CD14-positive monocyte (primary cell): Measurements from ENCODE around the gene DCP1B. TPM values are rescaled to one million over a fixed set of nuclear protein-coding genes. Genes with fewer than 3 reads are reported as not detected.
"Not testable (repeated sequence)": the region's sequence is repeated elsewhere in the genome, so short reads cannot be mapped to it uniquely, and the experiment has no call there.

Source experiments
- DNase-seq, 3 donors: peaks; one replicate each; pipeline ENCODE4 v3.0.0-alpha.2; 2011 to 2022
- H2AFZ ChIP-seq: 2 replicates; pipeline ENCODE4 v1.6.0; 2012; ENCODE audit warnings: mild to moderate bottlenecking, low read depth, low read length, inconsistent platforms; ENCODE audit not compliant: insufficient read depth, poor library complexity, severe bottlenecking
- H3K27ac ChIP-seq, 2 donors: 1 replicate in 1 of 2; 2 replicates in 1 of 2; pipeline ENCODE4 v1.5.1; 2012 to 2013; ENCODE audit warnings: low read length in 2 of 2, control low read depth in 1 of 2, inconsistent platforms in 1 of 2, low read depth in 1 of 2, mild to moderate bottlenecking in 1 of 2
- H3K27me3 ChIP-seq, 2 donors: one replicate each; pipeline versions ENCODE4 v1.6.0 to v1.6.1; 2011 to 2013; ENCODE audit warnings: low read length in 2 of 2; ENCODE audit not compliant: control insufficient read depth in 2 of 2, insufficient read depth in 2 of 2
- H3K36me3 ChIP-seq, 2 donors: replicated peaks in 1 of 2; 1 replicate in 1 of 2; 2 replicates in 1 of 2; pipeline versions ENCODE4 v1.5.1 to v1.6.1; 2012 to 2013; ENCODE audit warnings: low read length in 2 of 2, control low read depth in 1 of 2, inconsistent platforms in 1 of 2, mild to moderate bottlenecking in 1 of 2; ENCODE audit not compliant: insufficient read depth in 2 of 2, control insufficient read depth in 1 of 2
- H3K4me1 ChIP-seq, 2 donors: 1 replicate in 1 of 2; 2 replicates in 1 of 2; pipeline versions ENCODE4 v1.5.1 to v1.6.1; 2012 to 2013; ENCODE audit warnings: low read length in 2 of 2, control low read depth in 1 of 2, inconsistent platforms in 1 of 2, mild to moderate bottlenecking in 1 of 2, moderate library complexity in 1 of 2; ENCODE audit not compliant: insufficient read depth in 2 of 2, control insufficient read depth in 1 of 2
- H3K4me2 ChIP-seq: replicated peaks from 2 replicates; pipeline ENCODE3; 2012; ENCODE audit warnings: low read length, moderate library complexity, mild to moderate bottlenecking; ENCODE audit not compliant: poor library complexity, severe bottlenecking; ENCODE audit errors: extremely low read depth
- H3K4me3 ChIP-seq, 3 experiments: fragments of 200-600 bp in 1 of 3; sonication (generic) in 1 of 3; replicated peaks in 1 of 3; 1 replicate in 2 of 3; 2 replicates in 1 of 3; pipeline ENCODE4 v1.5.1; 2011 to 2013; ENCODE audit warnings: low read length in 3 of 3, mild to moderate bottlenecking in 3 of 3, control low read depth in 2 of 3, low read depth in 2 of 3, inconsistent platforms in 1 of 3, moderate library complexity in 1 of 3
- H3K79me2 ChIP-seq: 2 replicates; pipeline ENCODE4 v1.6.0; 2012; ENCODE audit warnings: mild to moderate bottlenecking, control low read depth, inconsistent platforms, low read length, moderate library complexity; ENCODE audit not compliant: insufficient read depth
- H3K9ac ChIP-seq: 2 replicates; pipeline ENCODE4 v1.6.0; 2017; ENCODE audit warnings: low read length, mild to moderate bottlenecking; ENCODE audit not compliant: insufficient read depth, poor library complexity, severe bottlenecking
- H3K9me3 ChIP-seq, 2 donors: replicated peaks in 1 of 2; 1 replicate in 1 of 2; 2 replicates in 1 of 2; pipeline versions ENCODE4 v1.5.1 to v1.6.1; 2012 to 2013; ENCODE audit warnings: low read length in 2 of 2, control low read depth in 1 of 2; ENCODE audit not compliant: control insufficient read depth in 1 of 2, insufficient read depth in 1 of 2
- H4K20me1 ChIP-seq: 2 replicates; pipeline ENCODE4 v1.6.0; 2012; ENCODE audit warnings: mild to moderate bottlenecking, low read length, control low read depth, moderate library complexity; ENCODE audit not compliant: insufficient read depth
- H3K27ac Mint-ChIP-seq, 7 donors: one replicate each; pipeline ENCODE4 v1.8.0; 2020; ENCODE audit warnings: mild to moderate bottlenecking in 7 of 7, mixed read lengths in 7 of 7, moderate library complexity in 6 of 7, inconsistent platforms in 2 of 7
- H3K27me3 Mint-ChIP-seq, 3 donors: one replicate each; pipeline ENCODE4 v1.8.0; 2021 to 2022; ENCODE audit warnings: low read depth in 3 of 3, mild to moderate bottlenecking in 3 of 3, mixed read lengths in 3 of 3, moderate library complexity in 3 of 3, inconsistent platforms in 1 of 3
- H3K36me3 Mint-ChIP-seq, 2 donors: one replicate each; pipeline ENCODE4 v1.8.0; 2020; ENCODE audit warnings: mixed read lengths in 2 of 2, inconsistent platforms in 1 of 2, mild to moderate bottlenecking in 1 of 2
- H3K4me1 Mint-ChIP-seq: one replicate; pipeline ENCODE4 v1.8.0; 2020; ENCODE audit warnings: mild to moderate bottlenecking, mixed read lengths
- H3K4me3 Mint-ChIP-seq, 2 donors: one replicate each; pipeline ENCODE4 v1.8.0; 2020; ENCODE audit warnings: mild to moderate bottlenecking in 2 of 2, mixed read lengths in 2 of 2, moderate library complexity in 1 of 2
- H3K9me3 Mint-ChIP-seq, 7 donors: one replicate each; pipeline ENCODE4 v1.8.0; 2020 to 2022; ENCODE audit warnings: mixed read lengths in 7 of 7, mild to moderate bottlenecking in 6 of 7, moderate library complexity in 6 of 7, inconsistent platforms in 2 of 7
- WGBS: methylation state at CpG from one replicate; pipeline ENCODE4 v1.1.5; 2013; ENCODE audit warnings: missing lambda C conversion rate; ENCODE audit not compliant: insufficient coverage; 5-methylcytosine and 5-hydroxymethylcytosine counted together
- intact Hi-C, 2 donors: fragments of 100-400 bp; cut with micrococcal nuclease; formaldehyde crosslinking; loops; one replicate each; pipeline versions ENCODE4 v1.15.0 to v1.15.1; 2023
- polyA plus RNA-seq, 3 donors: library from polyadenylated mRNA; depleted of rRNA in 1 of 3; unstranded in 2 of 3; stranded (reverse) in 1 of 3; fragments of 300-500 nt in 2 of 3; fragments of >200 nt in 1 of 3; fragmentation: Illumina TruSeq in 2 of 3; gene quantifications; 1 replicate in 2 of 3; 2 replicates in 1 of 3; pipeline ENCODE4 v1.2.3, GENCODE V29; 2012 to 2021
- TF ChIP-seq, protein P1 (sequence below): fragments of 200-600 bp; IDR thresholded peaks from one replicate; pipeline ENCODE4 v1.8.0; 2022; ENCODE audit warnings: antibody characterized with exemption, mild to moderate bottlenecking

The DCP1B gene
- polyA plus RNA-seq, 3 donors = 3.6 to 5.1 (median 4.9) TPM

DNA sequence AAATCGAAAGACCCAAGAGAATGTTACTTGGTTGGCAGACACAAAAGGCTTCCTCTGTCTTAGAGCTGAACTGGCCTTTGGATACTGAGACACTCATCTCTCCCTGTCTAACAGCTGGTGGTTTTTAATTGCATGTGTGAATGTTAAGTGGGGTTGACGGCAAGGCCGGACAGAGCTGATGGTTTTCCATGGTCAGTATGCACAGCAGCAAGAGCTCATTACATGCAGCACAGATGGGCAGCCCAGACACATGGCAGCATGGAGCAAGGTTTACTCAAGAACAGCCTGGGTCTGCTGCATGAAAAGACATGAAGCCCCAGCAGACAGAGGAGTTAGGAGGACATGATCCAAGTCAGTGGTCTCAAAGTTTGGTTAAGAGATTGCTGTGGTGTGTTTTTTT lies 58.0 kb downstream of the DCP1B start:
- Mint-ChIP-seq H3K36me3 (peaks cover 67 to 75% of the 10 kb centered on the region in 2 donors), H3K4me1 (no peaks in the 10 kb centered on the region), H3K27ac (no peak overlapping the region), H3K27me3 (peaks cover 0 to 3% (median 0%) of the 10 kb centered on the region in 3 donors), H3K9me3 (peaks cover 0 to 4% (median 0%) of the 10 kb centered on the region in 7 donors), H3K4me3 (no peak overlapping the region)
- DNase-seq = no peak
- H4K20me1 ChIP-seq = no peaks in the 10 kb centered on the region
- H3K9me3 ChIP-seq = no peaks in the 10 kb centered on the region
- H2AFZ ChIP-seq = no peak overlapping the region
- H3K27ac ChIP-seq = no peak overlapping the region
- intact Hi-C loops = no loop called here
- H3K4me2 ChIP-seq = no peak overlapping the region
- no peaks in the 10 kb centered on the region for H3K79me2 ChIP-seq
- H3K27me3 ChIP-seq = no peaks in the 10 kb centered on the region
- H3K36me3 ChIP-seq = peaks cover 44 to 64% of the 10 kb centered on the region in 2 donors
- H3K4me3 ChIP-seq = no peak overlapping the region
- H3K4me1 ChIP-seq = no peaks in the 10 kb centered on the region
- WGBS = 100% methylated on average over 3 of the region's 3 CpGs
- TF ChIP-seq, protein P1, sequence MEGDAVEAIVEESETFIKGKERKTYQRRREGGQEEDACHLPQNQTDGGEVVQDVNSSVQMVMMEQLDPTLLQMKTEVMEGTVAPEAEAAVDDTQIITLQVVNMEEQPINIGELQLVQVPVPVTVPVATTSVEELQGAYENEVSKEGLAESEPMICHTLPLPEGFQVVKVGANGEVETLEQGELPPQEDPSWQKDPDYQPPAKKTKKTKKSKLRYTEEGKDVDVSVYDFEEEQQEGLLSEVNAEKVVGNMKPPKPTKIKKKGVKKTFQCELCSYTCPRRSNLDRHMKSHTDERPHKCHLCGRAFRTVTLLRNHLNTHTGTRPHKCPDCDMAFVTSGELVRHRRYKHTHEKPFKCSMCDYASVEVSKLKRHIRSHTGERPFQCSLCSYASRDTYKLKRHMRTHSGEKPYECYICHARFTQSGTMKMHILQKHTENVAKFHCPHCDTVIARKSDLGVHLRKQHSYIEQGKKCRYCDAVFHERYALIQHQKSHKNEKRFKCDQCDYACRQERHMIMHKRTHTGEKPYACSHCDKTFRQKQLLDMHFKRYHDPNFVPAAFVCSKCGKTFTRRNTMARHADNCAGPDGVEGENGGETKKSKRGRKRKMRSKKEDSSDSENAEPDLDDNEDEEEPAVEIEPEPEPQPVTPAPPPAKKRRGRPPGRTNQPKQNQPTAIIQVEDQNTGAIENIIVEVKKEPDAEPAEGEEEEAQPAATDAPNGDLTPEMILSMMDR = no peak
- H3K9ac ChIP-seq = no peak overlapping the region

DNA sequence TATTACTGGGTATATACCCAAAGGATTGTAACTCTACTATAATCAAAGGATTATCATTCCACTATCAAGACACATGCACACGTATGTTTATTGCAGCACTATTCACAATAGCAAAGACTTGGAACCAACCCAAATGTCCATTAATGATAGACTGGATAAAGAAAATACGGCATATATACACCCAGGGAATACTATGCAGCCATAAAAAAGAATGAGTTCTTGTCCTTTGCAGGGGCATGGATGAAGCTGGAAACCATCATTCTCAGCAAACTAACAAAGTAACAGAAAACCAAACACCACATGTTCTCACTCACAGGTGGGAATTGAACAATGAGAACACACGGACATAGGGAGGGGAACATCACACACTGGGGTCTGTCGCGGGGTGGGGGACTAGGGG lies 58.8 kb downstream of the DCP1B start:
- H3K9me3 ChIP-seq, H4K20me1 ChIP-seq, H3K27me3 Mint-ChIP-seq, H3K9ac ChIP-seq, H3K27ac ChIP-seq, H3K79me2 ChIP-seq, DNase-seq, H3K4me2 ChIP-seq, H2AFZ ChIP-seq, H3K9me3 Mint-ChIP-seq, H3K27ac Mint-ChIP-seq, intact Hi-C loops, H3K4me1 ChIP-seq, H3K4me1 Mint-ChIP-seq, H3K4me3 Mint-ChIP-seq, H3K4me3 ChIP-seq, H3K27me3 ChIP-seq: not testable (repeated sequence)
- peaks cover 42 to 63% of the 10 kb centered on the region in 2 donors for H3K36me3 ChIP-seq
- WGBS = no CpG with 5 or more reads among the region's 5 CpGs
- peaks cover 71 to 75% of the 10 kb centered on the region in 2 donors for H3K36me3 Mint-ChIP-seq
